ENCODE measurements around the gene SLC39A6. TPM values are rescaled to one million over a fixed set of nuclear protein-coding genes. Genes with fewer than 3 reads are reported as not detected.

SLC39A6 gene
- total RNA-seq, 2 experiments from 2014 or later = 19.4 to 19.7 TPM

- H3K4me3 Mint-ChIP-seq = no peak overlapping the region
- no peak overlapping the region for H3K27ac Mint-ChIP-seq
- ATAC-seq (no peak), DNase-seq (no peak)
- H3K36me3 Mint-ChIP-seq (ENCODE audit: low read depth) = peaks cover 29% of the 10 kb centered on the region
- H3K27me3 Mint-ChIP-seq (ENCODE audit: low read depth) = no peaks in the 10 kb centered on the region
- no peaks in the 10 kb centered on the region for H3K9me3 Mint-ChIP-seq (ENCODE audit: insufficient read depth)
- ChIA-PET CTCF (no interaction called here), POLR2A (no interaction called here)
- no peaks in the 10 kb centered on the region for H3K4me1 Mint-ChIP-seq (ENCODE audit: low read depth)
Measured at GRCh38 chr18:36114738-36115137, 14.4 kb downstream of the SLC39A6 start.

GRCh38 chr18:36114251-36114650 is 14.9 kb downstream of the SLC39A6 start:
- ATAC-seq (no peak), DNase-seq (no peak)
- peaks cover 29% of the 10 kb centered on the region for H3K36me3 Mint-ChIP-seq (ENCODE audit: low read depth)
- H3K27ac Mint-ChIP-seq = no peak overlapping the region
- H3K27me3 Mint-ChIP-seq (ENCODE audit: low read depth) = no peaks in the 10 kb centered on the region
- ChIA-PET CTCF (no interaction called here), POLR2A (no interaction called here)
- no peak overlapping the region for H3K4me3 Mint-ChIP-seq
- H3K9me3 Mint-ChIP-seq (ENCODE audit: insufficient read depth) = no peaks in the 10 kb centered on the region
- H3K4me1 Mint-ChIP-seq (ENCODE audit: low read depth) = no peaks in the 10 kb centered on the region

DNA sequence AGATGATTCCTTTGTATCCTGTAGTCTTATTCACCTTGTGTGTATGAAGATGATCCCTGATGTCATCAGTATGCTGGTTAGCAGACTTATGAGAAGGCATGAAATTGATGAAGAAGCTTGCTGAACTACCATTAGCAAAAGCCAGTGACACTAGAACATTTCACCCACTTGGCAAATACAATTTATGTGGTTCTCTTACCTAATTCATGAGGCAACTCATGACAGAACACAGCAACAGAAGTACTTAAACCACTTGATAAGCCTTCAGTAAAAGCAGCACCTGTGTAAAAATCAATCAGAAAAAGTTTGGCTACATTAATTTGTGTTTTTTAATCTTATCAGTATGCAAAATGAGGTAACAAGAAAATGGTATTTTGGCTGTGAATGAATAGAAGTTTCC is 16.8 kb downstream of the SLC39A6 start:
- no peaks in the 10 kb centered on the region for H3K4me1 Mint-ChIP-seq (ENCODE audit: low read depth)
- DNase-seq = no peak
- no peak for ATAC-seq
- no peaks in the 10 kb centered on the region for H3K9me3 Mint-ChIP-seq (ENCODE audit: insufficient read depth)
- CTCF ChIA-PET = no interaction called here
- peaks cover 30% of the 10 kb centered on the region for H3K36me3 Mint-ChIP-seq (ENCODE audit: low read depth)
- H3K27ac Mint-ChIP-seq = no peak overlapping the region
- POLR2A ChIA-PET = no interaction called here
- no peak overlapping the region for H3K4me3 Mint-ChIP-seq
- H3K27me3 Mint-ChIP-seq (ENCODE audit: low read depth) = no peaks in the 10 kb centered on the region

GRCh38 chr18:36109737-36110136 is 19.4 kb downstream of the SLC39A6 start:
- no peak overlapping the region for H3K4me3 Mint-ChIP-seq
- H3K4me1 Mint-ChIP-seq (ENCODE audit: low read depth) = no peaks in the 10 kb centered on the region
- no peaks in the 10 kb centered on the region for H3K9me3 Mint-ChIP-seq (ENCODE audit: insufficient read depth)
- ChIA-PET CTCF (no interaction called here), POLR2A (no interaction called here)
- ATAC-seq (no peak), DNase-seq (no peak)
- no peak overlapping the region for H3K27ac Mint-ChIP-seq
- peaks cover 20% of the 10 kb centered on the region for H3K36me3 Mint-ChIP-seq (ENCODE audit: low read depth)
- no peaks in the 10 kb centered on the region for H3K27me3 Mint-ChIP-seq (ENCODE audit: low read depth)

- no peaks in the 10 kb centered on the region for H3K27me3 Mint-ChIP-seq (ENCODE audit: low read depth)
- ChIA-PET CTCF (interaction anchor here (0.7 kb wide), 1 partner anchor 9 kb away, joined by 3 read pairs; no protein-coding TSS in a partner anchor), POLR2A (no interaction called here)
- peaks cover 14% of the 10 kb centered on the region for H3K36me3 Mint-ChIP-seq (ENCODE audit: low read depth)
- no peaks in the 10 kb centered on the region for H3K9me3 Mint-ChIP-seq (ENCODE audit: insufficient read depth)
- no peaks in the 10 kb centered on the region for H3K4me1 Mint-ChIP-seq (ENCODE audit: low read depth)
- DNase-seq (no peak), ATAC-seq (no peak)
- no peak overlapping the region for H3K27ac Mint-ChIP-seq
- no peak overlapping the region for H3K4me3 Mint-ChIP-seq
Measured at GRCh38 chr18:36108601-36109000, 20.5 kb downstream of the SLC39A6 start.

DNA sequence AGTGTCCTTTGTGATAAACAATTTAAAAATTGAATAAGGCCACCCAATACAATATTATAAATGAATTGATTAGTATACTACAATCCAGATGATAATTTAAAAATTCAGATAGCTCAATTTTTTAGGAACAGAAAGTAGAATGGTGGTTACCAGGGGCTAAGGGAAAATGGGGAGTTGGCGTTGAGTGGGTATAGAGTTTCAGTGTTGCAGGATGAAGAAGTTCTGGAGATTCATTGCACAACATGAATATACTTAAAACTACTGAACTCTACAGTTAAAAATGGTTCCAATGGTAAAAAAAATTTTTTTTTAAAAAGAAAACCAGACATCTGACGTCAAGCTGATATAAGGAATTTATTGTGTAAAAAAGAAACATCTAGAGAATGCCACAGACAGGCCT is 20.9 kb downstream of the SLC39A6 start:
- Mint-ChIP-seq H3K4me1 (ENCODE audit: low read depth) (peaks cover 3% of the 10 kb centered on the region), H3K9me3 (ENCODE audit: insufficient read depth) (no peaks in the 10 kb centered on the region), H3K27me3 (ENCODE audit: low read depth) (no peaks in the 10 kb centered on the region), H3K27ac (no peak overlapping the region), H3K36me3 (ENCODE audit: low read depth) (peaks cover 14% of the 10 kb centered on the region), H3K4me3 (no peak overlapping the region)
- ChIA-PET CTCF (interaction anchor here (0.7 kb wide), 1 partner anchor 9 kb away, joined by 3 read pairs; no protein-coding TSS in a partner anchor), POLR2A (no interaction called here)
- ATAC-seq (no peak), DNase-seq (no peak)

- Mint-ChIP-seq H3K27ac (no peak overlapping the region), H3K4me3 (no peak overlapping the region), H3K4me1 (ENCODE audit: low read depth) (peaks cover 3% of the 10 kb centered on the region), H3K9me3 (ENCODE audit: insufficient read depth) (no peaks in the 10 kb centered on the region), H3K36me3 (ENCODE audit: low read depth) (peaks cover 14% of the 10 kb centered on the region), H3K27me3 (ENCODE audit: low read depth) (no peaks in the 10 kb centered on the region)
- CTCF ChIA-PET = no interaction called here
- ATAC-seq = no peak
- POLR2A ChIA-PET = interaction anchor here (0.6 kb wide), 1 partner anchor 48 kb away, joined by 3 read pairs; no protein-coding TSS in a partner anchor
- DNase-seq = no peak
Measured at GRCh38 chr18:36107477-36107876, 21.7 kb downstream of the SLC39A6 start.

- no peak for ATAC-seq
- no peak for DNase-seq
- ChIA-PET POLR2A (no interaction called here), CTCF (interaction anchor here (1.5 kb wide), 1 partner anchor 9 kb away, joined by 5 read pairs; no protein-coding TSS in a partner anchor)
- Mint-ChIP-seq H3K27me3 (ENCODE audit: low read depth) (peaks cover 6% of the 10 kb centered on the region), H3K4me1 (ENCODE audit: low read depth) (peaks cover 3% of the 10 kb centered on the region), H3K4me3 (no peak overlapping the region), H3K27ac (no peak overlapping the region), H3K9me3 (ENCODE audit: insufficient read depth) (no peaks in the 10 kb centered on the region), H3K36me3 (ENCODE audit: low read depth) (peaks cover 2% of the 10 kb centered on the region)
Measured at GRCh38 chr18:36104749-36105148, 24.4 kb downstream of the SLC39A6 start.

DNA sequence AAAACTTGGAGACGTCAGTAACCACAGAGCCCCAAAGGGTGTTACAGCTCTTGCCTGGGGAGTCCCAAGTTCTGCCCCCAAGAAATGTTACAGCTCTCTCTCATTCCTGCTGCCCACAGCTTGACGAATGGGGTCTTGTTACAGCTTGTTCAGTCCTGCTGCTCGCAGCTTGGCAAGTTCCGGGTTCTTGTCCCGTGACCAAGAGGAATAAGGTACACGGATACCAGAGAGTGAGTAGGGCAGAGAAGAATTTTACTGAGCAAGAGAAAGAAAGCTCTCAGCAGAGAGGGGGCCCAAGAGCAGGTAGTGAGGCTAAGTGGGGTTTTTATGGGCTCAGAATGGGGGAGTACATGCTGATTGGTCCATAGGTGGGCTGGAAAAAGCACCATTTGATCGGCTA is 27.2 kb downstream of the SLC39A6 start:
- ATAC-seq = no peak
- H3K4me3 Mint-ChIP-seq = no peak overlapping the region
- ChIA-PET CTCF (no interaction called here), POLR2A (no interaction called here)
- DNase-seq = no peak
- H3K9me3 Mint-ChIP-seq (ENCODE audit: insufficient read depth) = no peaks in the 10 kb centered on the region
- H3K27ac Mint-ChIP-seq = no peak overlapping the region
- peaks cover 3% of the 10 kb centered on the region for H3K4me1 Mint-ChIP-seq (ENCODE audit: low read depth)
- H3K27me3 Mint-ChIP-seq (ENCODE audit: low read depth) = peaks cover 13% of the 10 kb centered on the region
- H3K36me3 Mint-ChIP-seq (ENCODE audit: low read depth) = no peaks in the 10 kb centered on the region

DNA sequence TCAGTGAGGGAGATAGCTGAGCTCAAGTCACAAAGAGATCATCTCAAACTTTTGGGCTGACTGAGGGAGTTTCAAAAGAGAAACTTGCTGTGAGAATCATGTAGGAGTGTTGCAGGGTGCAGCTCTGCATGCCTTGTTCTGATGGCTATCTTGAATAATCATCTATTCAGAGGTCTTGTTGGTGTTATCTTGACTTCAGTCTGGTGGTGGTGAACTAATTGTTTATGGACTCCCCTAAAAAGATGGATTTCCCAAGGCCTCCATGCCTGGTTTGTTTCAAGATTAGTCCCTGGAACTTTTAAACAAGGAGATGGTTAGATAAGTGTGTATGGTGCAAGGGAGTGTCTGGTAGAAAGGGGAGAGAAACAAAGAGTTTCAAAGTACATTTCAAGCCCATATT is 29.8 kb downstream of the SLC39A6 start:
- peaks cover 3% of the 10 kb centered on the region for H3K4me1 Mint-ChIP-seq (ENCODE audit: low read depth)
- H3K4me3 Mint-ChIP-seq = no peak overlapping the region
- no peaks in the 10 kb centered on the region for H3K36me3 Mint-ChIP-seq (ENCODE audit: low read depth)
- H3K27me3 Mint-ChIP-seq (ENCODE audit: low read depth) = peaks cover 19% of the 10 kb centered on the region
- DNase-seq (no peak), ATAC-seq (no peak)
- POLR2A ChIA-PET = no interaction called here
- H3K27ac Mint-ChIP-seq = no peak overlapping the region
- H3K9me3 Mint-ChIP-seq (ENCODE audit: insufficient read depth) = no peaks in the 10 kb centered on the region
- CTCF ChIA-PET = interaction anchor here (1.1 to 3.8 kb wide), 4 partner anchors 29 to 192 kb away, joined by 3 to 25 read pairs (median 5); no protein-coding TSS in a partner anchor

DNA sequence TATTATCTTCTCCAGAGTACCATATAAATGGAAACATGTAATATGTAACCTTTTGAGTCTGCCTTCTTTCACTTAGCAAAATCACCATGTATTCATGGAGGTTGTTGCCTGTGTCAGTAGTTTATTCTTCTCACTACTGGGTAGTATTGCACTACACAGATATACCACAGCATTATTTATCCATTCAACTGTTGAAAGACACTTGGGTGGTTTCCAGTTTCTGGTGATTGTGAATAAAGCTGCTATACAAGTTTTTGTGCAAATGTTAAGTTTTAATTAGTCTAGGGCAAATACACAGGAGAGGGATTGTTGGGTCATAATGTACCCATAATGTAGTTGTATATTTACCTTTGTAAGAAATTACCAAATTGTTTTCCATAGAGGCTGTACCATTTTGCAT is 32.2 kb downstream of the SLC39A6 start:
- POLR2A ChIA-PET = no interaction called here
- H3K9me3 Mint-ChIP-seq (ENCODE audit: insufficient read depth) = no peaks in the 10 kb centered on the region
- no peak for ATAC-seq
- no peak overlapping the region for H3K27ac Mint-ChIP-seq
- H3K4me1 Mint-ChIP-seq (ENCODE audit: low read depth) = peaks cover 10% of the 10 kb centered on the region
- no peak overlapping the region for H3K4me3 Mint-ChIP-seq
- CTCF ChIA-PET = interaction anchor here (1.0 to 3.8 kb wide), 2 partner anchors 79 to 187 kb away, joined by 5 to 25 read pairs; no protein-coding TSS in a partner anchor
- peaks cover 22% of the 10 kb centered on the region for H3K27me3 Mint-ChIP-seq (ENCODE audit: low read depth)
- H3K36me3 Mint-ChIP-seq (ENCODE audit: low read depth) = no peaks in the 10 kb centered on the region
- DNase-seq = no peak

DNA sequence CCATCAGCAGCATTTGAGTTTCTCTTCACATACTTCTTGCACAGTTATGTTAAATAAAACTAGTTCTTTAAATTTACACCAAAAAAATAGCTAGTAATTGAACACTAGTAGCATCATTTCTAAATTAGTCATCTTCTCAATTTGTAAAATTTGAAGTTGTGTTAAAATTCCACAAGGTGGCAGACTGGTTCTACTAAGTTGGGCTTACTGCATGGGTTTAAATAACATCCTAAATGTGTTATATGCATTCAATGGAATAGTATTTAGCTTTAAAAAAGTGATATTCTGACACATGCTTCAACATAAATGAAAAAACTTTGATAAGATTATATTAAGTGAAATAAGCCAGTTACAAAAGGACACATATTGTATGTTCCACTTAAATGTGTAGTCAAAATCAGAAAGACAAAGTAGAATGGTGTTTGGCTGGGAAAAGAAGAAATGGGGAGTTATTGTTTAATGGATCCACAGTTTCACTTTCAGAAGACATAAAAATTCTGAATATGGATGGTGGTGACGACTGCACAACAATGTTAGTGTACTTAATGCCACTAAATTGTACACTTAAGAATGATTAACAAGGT is 33.1 kb downstream of the SLC39A6 start:
- H3K9me3 Mint-ChIP-seq (ENCODE audit: insufficient read depth) = no peaks in the 10 kb centered on the region
- ChIA-PET CTCF (interaction anchor here (0.7 to 3.7 kb wide), 19 partner anchors 10 to 592 kb away, joined by 3 to 50 read pairs (median 6); partner anchors contain the start of gene SLC39A6), POLR2A (interaction anchor here (1.0 kb wide), 1 partner anchor 29 kb away, joined by 3 read pairs; no protein-coding TSS in a partner anchor)
- H3K4me1 Mint-ChIP-seq (ENCODE audit: low read depth) = peaks cover 10% of the 10 kb centered on the region
- H3K27me3 Mint-ChIP-seq (ENCODE audit: low read depth) = peaks cover 21% of the 10 kb centered on the region
- H3K36me3 Mint-ChIP-seq (ENCODE audit: low read depth) = no peaks in the 10 kb centered on the region
- DNase-seq = peak; percentile 28
- H3K4me3 Mint-ChIP-seq = no peak overlapping the region
- no peak for ATAC-seq
- no peak overlapping the region for H3K27ac Mint-ChIP-seq

GRCh38 chr18:36094431-36094830 is 34.7 kb downstream of the SLC39A6 start:
- ChIA-PET CTCF (interaction anchor here (1.9 to 3.7 kb wide), 3 partner anchors 186 to 338 kb away, joined by 9 to 50 read pairs (median 19); no protein-coding TSS in a partner anchor), POLR2A (no interaction called here)
- no peak overlapping the region for H3K27ac Mint-ChIP-seq
- peaks cover 10% of the 10 kb centered on the region for H3K4me1 Mint-ChIP-seq (ENCODE audit: low read depth)
- no peak overlapping the region for H3K4me3 Mint-ChIP-seq
- DNase-seq = no peak
- ATAC-seq = no peak
- peaks cover 16% of the 10 kb centered on the region for H3K27me3 Mint-ChIP-seq (ENCODE audit: low read depth)
- no peaks in the 10 kb centered on the region for H3K9me3 Mint-ChIP-seq (ENCODE audit: insufficient read depth)
- H3K36me3 Mint-ChIP-seq (ENCODE audit: low read depth) = no peaks in the 10 kb centered on the region

All from activated CD8-positive, alpha-beta T cell treated with anti-CD3 and anti-CD28 coated beads, Interleukin-2, amount 10 ng/mL, durations not matched to agents 7 days and 5 days (primary cell).